GM18873 (cell line): ENCODE measurements around the gene TSPAN4.
A peak's percentile ranks its signal among the peaks of the same experiment; 100 is the strongest.

Experiments
- ATAC-seq: cut with Tn5 transposase; IDR thresholded peaks from one replicate; pipeline ENCODE4 v1.9.1; 2021; ENCODE audit warnings: mild to moderate bottlenecking, moderate library complexity, moderate number of reproducible peaks; ENCODE audit not compliant: unreplicated experiment, low FRiP score

TSPAN4 gene

GRCh38 chr11:803770-804598, 38.7 kb upstream of the TSPAN4 start:
- no peak for ATAC-seq

GRCh38 chr11:804599-804964, 38.1 kb upstream of the TSPAN4 start:
- ATAC-seq: no peak

GRCh38 chr11:808427-809286, 34.0 kb upstream of the TSPAN4 start:
- no peak for ATAC-seq

- ATAC-seq: peak; percentile 72
Observed at GRCh38 chr11:809287-810039, 33.2 kb upstream of the TSPAN4 start, which contains the start of gene RPLP2. RPLP2 (plus strand) TSS chr11:809967; CDS start chr11:810235, 268 bp downstream.

- ATAC-seq: no peak
Observed at GRCh38 chr11:810040-810567, 32.5 kb upstream of the TSPAN4 start.

- no peak for ATAC-seq
Observed at GRCh38 chr11:811446-812245, 31.0 kb upstream of the TSPAN4 start.

- ATAC-seq: no peak
Observed at GRCh38 chr11:812390-812789, 30.3 kb upstream of the TSPAN4 start.

GRCh38 chr11:813072-813455, 29.6 kb upstream of the TSPAN4 start:
- no peak for ATAC-seq

- no peak for ATAC-seq
Observed at GRCh38 chr11:813456-814096, 29.1 kb upstream of the TSPAN4 start.

GRCh38 chr11:815675-816432, 26.8 kb upstream of the TSPAN4 start:
- ATAC-seq: no peak

GRCh38 chr11:816433-816779, 26.2 kb upstream of the TSPAN4 start:
- ATAC-seq: no peak

GRCh38 chr11:818396-819128, 24.1 kb upstream of the TSPAN4 start, which contains the start of gene PNPLA2:
PNPLA2 (plus strand) TSS chr11:818914; CDS start chr11:819719, 805 bp downstream.
- no peak for ATAC-seq

GRCh38 chr11:819129-819931, 23.3 kb upstream of the TSPAN4 start:
- ATAC-seq: peak; percentile 34

- ATAC-seq: peak; percentile 37
Observed at GRCh38 chr11:819943-820649, 22.6 kb upstream of the TSPAN4 start.

GRCh38 chr11:820655-821511, 21.8 kb upstream of the TSPAN4 start:
- ATAC-seq: no peak
